ENCODE data around the gene TOMM40.

GRCh38 chr19:44845612-44846454, 45.2 kb upstream of the TOMM40 start, which contains the start of gene NECTIN2:
- TF ChIP-seq CTCF (IDR thresholded peaks at IDR 0.05) = peak; percentile 62 to 84 (median 67)
- TF ChIP-seq POLR2AphosphoS5 (IDR thresholded peaks at IDR 0.05) = peak; percentile 93 to 97
- peak; percentile 91 for TF ChIP-seq POLR2A (IDR thresholded peaks at IDR 0.05; ENCODE audit: low read depth)

Measured in esophagus muscularis mucosa (tissue), 3 donors.